SK-N-SH treated with all-trans-retinoic acid at 6 μM for 48 hours (cell line): ENCODE data around the gene GARIN5A.

Source experiments
- ATAC-seq: fragments of 200-7000 bp; cut with Tn5 transposase; 3 replicates; pipeline ENCODE4 v1.9.1; 2020; ENCODE audit warnings: mild to moderate bottlenecking, moderate library complexity
- ARNTL ChIP-seq: fragments of 450-650 bp; formaldehyde crosslinking; IDR thresholded peaks from 2 replicates; pipeline ENCODE4 v1.5.0; 2020; ENCODE audit warnings: low read depth, mild to moderate bottlenecking, moderate library complexity, borderline replicate concordance
- BACH2 ChIP-seq: fragments of 250-450 bp; sonication (Bioruptor Pico); IDR thresholded peaks from 2 replicates; pipeline ENCODE4 v1.9.0; 2021; ENCODE audit warnings: mild to moderate bottlenecking, borderline replicate concordance
- CREB5 ChIP-seq: fragments of 250-450 bp; sonication (Bioruptor Pico); IDR thresholded peaks from 2 replicates; pipeline ENCODE4 v1.5.1; 2020; ENCODE audit warnings: low read depth, mild to moderate bottlenecking, moderate library complexity
- CSDC2 ChIP-seq: fragments of 250-450 bp; sonication (Bioruptor Pico); IDR thresholded peaks from 2 replicates; pipeline ENCODE4 v1.5.0; 2020; ENCODE audit warnings: mild to moderate bottlenecking, moderate library complexity
- CSRNP3 ChIP-seq: fragments of 250-450 bp; sonication (Bioruptor Pico); IDR thresholded peaks from 2 replicates; pipeline ENCODE4 v1.5.1; 2021; ENCODE audit warnings: mild to moderate bottlenecking, moderate library complexity
- ESRRG ChIP-seq: fragments of 250-450 bp; sonication (Bioruptor Pico); IDR thresholded peaks from 2 replicates; pipeline ENCODE4 v1.6.1; 2021; ENCODE audit warnings: mild to moderate bottlenecking
- GLIS3 ChIP-seq: fragments of 250-450 bp; sonication (Bioruptor Pico); IDR thresholded peaks from 2 replicates; pipeline ENCODE4 v1.5.0; 2020; ENCODE audit warnings: mild to moderate bottlenecking, moderate library complexity
- ISL1 ChIP-seq: fragments of 250-450 bp; sonication (Bioruptor Pico); IDR thresholded peaks from 2 replicates; pipeline ENCODE4 v2.1.2; 2022; ENCODE audit warnings: mild to moderate bottlenecking, moderate library complexity
- OSR1 ChIP-seq: fragments of 250-450 bp; sonication (Bioruptor Pico); IDR thresholded peaks from 2 replicates; pipeline ENCODE4 v1.8.0; 2022; ENCODE audit warnings: moderate library complexity, mild to moderate bottlenecking, inconsistent platforms
- PATZ1 ChIP-seq: fragments of 250-450 bp; sonication (Bioruptor Pico); IDR thresholded peaks from 2 replicates; pipeline ENCODE4 v1.8.0; 2020; ENCODE audit warnings: mild to moderate bottlenecking, moderate library complexity, borderline replicate concordance
- POU6F1 ChIP-seq: fragments of 250-450 bp; sonication (Bioruptor Pico); IDR thresholded peaks from 2 replicates; pipeline ENCODE4 v1.8.0; 2021; ENCODE audit warnings: low read depth, mild to moderate bottlenecking, moderate library complexity, borderline replicate concordance
- PPARA ChIP-seq: fragments of 250-450 bp; sonication (Bioruptor Pico); IDR thresholded peaks from 2 replicates; pipeline ENCODE4 v1.5.0; 2020; ENCODE audit warnings: mild to moderate bottlenecking, borderline replicate concordance
- RARB ChIP-seq: fragments of 250-450 bp; sonication (Bioruptor Pico); IDR thresholded peaks from 2 replicates; pipeline ENCODE4 v1.8.0; 2021; ENCODE audit warnings: mild to moderate bottlenecking, moderate library complexity
- SNAI2 ChIP-seq: fragments of 250-450 bp; sonication (Bioruptor Pico); IDR thresholded peaks from 2 replicates; pipeline ENCODE4 v1.5.0; 2020; ENCODE audit warnings: mild to moderate bottlenecking, moderate library complexity
- TCF4 ChIP-seq: fragments of 250-450 bp; sonication (Bioruptor Pico); IDR thresholded peaks from 2 replicates; pipeline ENCODE4 v1.8.0; 2021; ENCODE audit warnings: mild to moderate bottlenecking, moderate library complexity, borderline replicate concordance
- TOX ChIP-seq: fragments of 250-450 bp; sonication (Bioruptor Pico); IDR thresholded peaks from 2 replicates; pipeline ENCODE4 v1.8.0; 2021; ENCODE audit warnings: mild to moderate bottlenecking, moderate library complexity, borderline replicate concordance
- TSHZ2 ChIP-seq: fragments of 250-450 bp; sonication (Bioruptor Pico); IDR thresholded peaks from 2 replicates; pipeline ENCODE4 v1.5.0; 2020; ENCODE audit warnings: mild to moderate bottlenecking, moderate library complexity
- ZC3H10 ChIP-seq: fragments of 250-450 bp; sonication (Bioruptor Pico); IDR thresholded peaks from 2 replicates; pipeline ENCODE4 v1.5.1; 2021; ENCODE audit warnings: mild to moderate bottlenecking, moderate library complexity
- ZFP3 ChIP-seq: fragments of 250-450 bp; sonication (Bioruptor Pico); IDR thresholded peaks from 2 replicates; pipeline ENCODE4 v1.5.0; 2020; ENCODE audit warnings: mild to moderate bottlenecking, moderate library complexity
- ZFP30 ChIP-seq: fragments of 450-650 bp; formaldehyde crosslinking; IDR thresholded peaks from 2 replicates; pipeline ENCODE4 v1.5.0; 2022; ENCODE audit warnings: mild to moderate bottlenecking, moderate library complexity
- ZNF565 ChIP-seq: fragments of 450-650 bp; formaldehyde crosslinking; conservative IDR thresholded peaks from 2 replicates; pipeline ENCODE4 v1.5.0; 2020; ENCODE audit warnings: low read depth, mild to moderate bottlenecking, moderate library complexity
- ZNF8 ChIP-seq: fragments of 450-650 bp; formaldehyde crosslinking; IDR thresholded peaks from 2 replicates; pipeline ENCODE4 v1.5.0; 2020; ENCODE audit warnings: mild to moderate bottlenecking, moderate library complexity

Gene GARIN5A

GRCh38 chr19:50519006-50519575, 42.4 kb upstream of the GARIN5A start:
- no peak for ATAC-seq

GRCh38 chr19:50518091-50519005, 41.7 kb upstream of the GARIN5A start:
- no peak for ATAC-seq
- TF ChIP-seq ZFP3 (CRISPR knock-in tag) (no peak), ESRRG (CRISPR knock-in tag) (no peak), ZC3H10 (CRISPR knock-in tag) (no peak), TCF4 (CRISPR knock-in tag) (no peak), GLIS3 (CRISPR knock-in tag) (no peak)

More at GRCh38 chr19:50519006-50519575, 42.4 kb upstream of the GARIN5A start:
- TF ChIP-seq PATZ1 (CRISPR knock-in tag): no peak
- no peak for TF ChIP-seq TCF4 (CRISPR knock-in tag)
- TF ChIP-seq RARB: no peak
- no peak for TF ChIP-seq ZFP30 (CRISPR knock-in tag)
- TF ChIP-seq CSDC2 (CRISPR knock-in tag): no peak
- no peak for TF ChIP-seq CREB5 (CRISPR knock-in tag)
- TF ChIP-seq TSHZ2 (CRISPR knock-in tag): no peak
- no peak for TF ChIP-seq ZFP3 (CRISPR knock-in tag)
- no peak for TF ChIP-seq OSR1 (CRISPR knock-in tag)
- no peak for TF ChIP-seq ZNF8 (CRISPR knock-in tag)
- TF ChIP-seq PPARA (CRISPR knock-in tag): no peak
- TF ChIP-seq CSRNP3 (CRISPR knock-in tag): no peak
- TF ChIP-seq ZC3H10 (CRISPR knock-in tag): no peak

GRCh38 chr19:50517704-50518075, 41.0 kb upstream of the GARIN5A start:
- no peak for ATAC-seq
- no peak for TF ChIP-seq POU6F1 (CRISPR knock-in tag)
- TF ChIP-seq ZFP30 (CRISPR knock-in tag): no peak
- no peak for TF ChIP-seq ZNF8 (CRISPR knock-in tag)
- no peak for TF ChIP-seq ARNTL (CRISPR knock-in tag)
- TF ChIP-seq CSDC2 (CRISPR knock-in tag): no peak
- TF ChIP-seq TOX (CRISPR knock-in tag): no peak
- TF ChIP-seq ISL1 (CRISPR knock-in tag): no peak
- TF ChIP-seq SNAI2 (CRISPR knock-in tag): no peak
- TF ChIP-seq ZNF565 (CRISPR knock-in tag): no peak
- TF ChIP-seq TSHZ2 (CRISPR knock-in tag): no peak
- TF ChIP-seq PPARA (CRISPR knock-in tag): no peak
- no peak for TF ChIP-seq BACH2 (CRISPR knock-in tag)
- no peak for TF ChIP-seq PATZ1 (CRISPR knock-in tag)
- TF ChIP-seq RARB: no peak
- no peak for TF ChIP-seq OSR1 (CRISPR knock-in tag)
